GM12878 (cell line): ENCODE results near the gene DRAXIN. TPM values are rescaled to one million over a fixed set of nuclear protein-coding genes. Genes with fewer than 3 reads are reported as not detected.

Source experiments
- ATAC-seq: fragments of 200-7000 bp; cut with Tn5 transposase; 3 replicates; pipeline ENCODE4 v1.9.1; 2020; ENCODE audit warnings: mild to moderate bottlenecking, moderate library complexity
- BruUV-seq: library from RNA; stranded (reverse); fragments of 400-500 nt; replicated peaks from 2 replicates; lab custom pipeline; 2021; lab: Mats Ljungman, UMichigan
- CTCF ChIA-PET: fragments of 300-600 bp; sonication (Branson Sonifier 250); formaldehyde crosslinking; extraction: SDS; loops from one replicate; lab custom pipeline; 2021; ENCODE audit warnings: inconsistent platforms; lab: Yijun Ruan, JAX
- POLR2A ChIA-PET: fragments of 350-600 bp; formaldehyde crosslinking; extraction: SDS; loops from one replicate; lab custom pipeline; 2021; ENCODE audit warnings: inconsistent platforms; lab: Charles Lee
- RAD21 ChIA-PET: fragments of 300-600 bp; sonication (Branson Sonifier 250); formaldehyde crosslinking; loops from one replicate; lab custom pipeline; 2023; ENCODE audit warnings: antibody characterized with exemption; ENCODE audit not compliant: unreplicated experiment; lab: Charles Lee
- SMC1A ChIA-PET: fragments of 300-600 bp; sonication (Branson Sonifier 250); formaldehyde crosslinking; loops from one replicate; lab custom pipeline; 2023; ENCODE audit not compliant: unreplicated experiment, uncharacterized antibody; lab: Charles Lee
- DNase-seq: peaks from one replicate; pipeline ENCODE4 v3.0.0-alpha.2; 2011; ENCODE audit warnings: low read depth, low spot score
- FAIRE-seq: peaks from 3 replicates; lab custom pipeline; 2011; peaks lifted over from hg19 to GRCh38; lab: Jason Lieb, UNC
- H2AFZ ChIP-seq: 2 replicates; pipeline ENCODE4 v1.6.0; 2011; ENCODE audit warnings: low read depth, low read length, control low read depth; ENCODE audit not compliant: control insufficient read depth
- H3K27ac ChIP-seq: 2 replicates; pipeline ENCODE4 v1.5.1; 2011; ENCODE audit warnings: control low read depth; ENCODE audit not compliant: control insufficient read depth, insufficient read depth
- H3K27me3 ChIP-seq, 2 experiments: replicated peaks in 1 of 2; 2 replicates each; pipeline versions ENCODE4 v1.6.0 to v1.6.1; 2011; ENCODE audit warnings: low read length in 1 of 2; ENCODE audit not compliant: control insufficient read depth in 2 of 2, insufficient read depth in 2 of 2
- H3K36me3 ChIP-seq, 2 experiments: 2 replicates each; pipeline ENCODE4 v1.5.1; 2011; ENCODE audit warnings: low read length in 1 of 2; ENCODE audit not compliant: control insufficient read depth in 2 of 2, insufficient read depth in 2 of 2
- H3K4me1 ChIP-seq: 2 replicates; pipeline ENCODE4 v1.6.1; 2011; ENCODE audit warnings: mild to moderate bottlenecking, low read length, moderate library complexity, mixed read lengths; ENCODE audit not compliant: control insufficient read depth, insufficient read depth
- H3K4me2 ChIP-seq: 2 replicates; pipeline ENCODE4 v1.6.0; 2011; ENCODE audit warnings: control low read depth; ENCODE audit not compliant: control insufficient read depth, insufficient read depth
- H3K4me3 ChIP-seq: fragments of 200-600 bp; sonication (generic); 2 replicates; pipeline ENCODE4 v1.5.1; 2016
- H3K79me2 ChIP-seq: 2 replicates; pipeline ENCODE4 v1.6.0; 2011; ENCODE audit warnings: low read length; ENCODE audit not compliant: control insufficient read depth, insufficient read depth
- H3K9ac ChIP-seq: 2 replicates; pipeline ENCODE4 v1.8.0; 2011; ENCODE audit warnings: low read length, control low read depth, mixed read lengths; ENCODE audit not compliant: control insufficient read depth, insufficient read depth
- H3K9me3 ChIP-seq: replicated peaks from 3 replicates; pipeline ENCODE4 v1.5.1; 2011; ENCODE audit warnings: mild to moderate bottlenecking, low read length; ENCODE audit not compliant: control insufficient read depth, insufficient read depth
- H4K20me1 ChIP-seq: 2 replicates; pipeline ENCODE4 v1.6.0; 2011; ENCODE audit not compliant: control insufficient read depth, insufficient read depth
- BHLHE40 ChIP-seq, 2 experiments: fragments of 450-650 bp in 1 of 2; IDR thresholded peaks; 2 replicates each; pipeline ENCODE4 v1.6.1; 2011 to 2017; ENCODE audit warnings: low read depth in 2 of 2, borderline replicate concordance in 1 of 2, improper control_type of control experiment in 1 of 2, low read length in 1 of 2, mild to moderate bottlenecking in 1 of 2
- FOXM1 ChIP-seq: IDR thresholded peaks from 2 replicates; pipeline ENCODE4 v1.6.1; 2012; ENCODE audit warnings: low read depth, mild to moderate bottlenecking, inconsistent platforms, low read length, moderate library complexity
- IKZF2 ChIP-seq, 2 experiments: fragments of 450-650 bp; IDR thresholded peaks; 2 replicates each; pipeline ENCODE4 v1.6.1; 2017; ENCODE audit warnings: mild to moderate bottlenecking in 2 of 2, moderate library complexity in 2 of 2
- NR2F1 ChIP-seq: fragments of 450-650 bp; conservative IDR thresholded peaks from 2 replicates; pipeline ENCODE4 v1.6.1; 2017; ENCODE audit warnings: mild to moderate bottlenecking
- SMARCA5 ChIP-seq: fragments of 450-650 bp; IDR thresholded peaks from 2 replicates; pipeline ENCODE4 v1.6.1; 2017; ENCODE audit warnings: mild to moderate bottlenecking
- YBX1 ChIP-seq: fragments of 450-650 bp; IDR thresholded peaks from 2 replicates; pipeline ENCODE4 v1.6.1; 2016; ENCODE audit warnings: antibody characterized with exemption
- WGBS: methylation state at CpG from one replicate; pipeline ENCODE4 v1.1.6; 2016; ENCODE audit warnings: low lambda C conversion rate; ENCODE audit not compliant: insufficient replicate concordance, insufficient coverage; ENCODE audit errors: missing lambda C conversion rate; 5-methylcytosine and 5-hydroxymethylcytosine counted together
- in situ Hi-C: fragments of 300-500 bp; cut with MboI; formaldehyde crosslinking; loops from 9 replicates; pipeline ENCODE4 v1.14.3; 2018; ENCODE audit warnings: mixed read lengths
- intact Hi-C: fragments of 100-400 bp; cut with micrococcal nuclease; formaldehyde crosslinking; loops from one replicate; pipeline ENCODE4 v1.14.2; 2022; ENCODE audit not compliant: unreplicated experiment
- polyA plus RNA-seq, 11 experiments: library from polyadenylated mRNA; depleted of rRNA in 4 of 11; unstranded in 6 of 11; stranded (reverse) in 5 of 11; fragments of >200 nt; fragmentation: Nextera tagmentation in 4 of 11; fragmentation: Illumina TruSeq in 1 of 11; extraction: Ambion mirVana in 4 of 11; extraction: Trizol in 1 of 11; gene quantifications; 1 replicate in 1 of 11; 2 replicates in 10 of 11; pipeline versions ENCODE4 v1.2.1 to v1.2.3, GENCODE V29; 2011 to 2016; ENCODE audit warnings: inconsistent platforms in 2 of 11, missing spikeins in 2 of 11, low read depth in 1 of 11
- total RNA-seq, 4 experiments: library from RNA; depleted of rRNA in 3 of 4; stranded (reverse); fragments of >200 nt in 3 of 4; fragmentation: Illumina TruSeq in 1 of 4; extraction: Trizol in 1 of 4; gene quantifications; 2 replicates each; pipeline versions ENCODE4 v1.2.1 to v1.2.3, GENCODE V29; 2013 to 2021

Gene DRAXIN
- total and polyA plus RNA-seq, 10 of the 15 experiments (the other 5 are each of a cell fraction or from before 2014, with no cell fraction given): 0.01 to 0.05 (median 0.03) TPM; not detected in 3

- intact Hi-C loops (no loop called here), in situ Hi-C loops (no loop called here)
- Histone ChIP-seq H3K9ac (peak overlapping the region; percentile 75), H3K36me3 (peaks cover 0 to 3% of the 10 kb centered on the region in 2 experiments; a peak in 3 of 4 replicates), H4K20me1 (no peaks in the 10 kb centered on the region), H3K27ac (peak overlapping the region; percentile 63), H3K4me3 (peak overlapping the region; percentile 91), H3K79me2 (peaks cover 2% of the 10 kb centered on the region; the same call in 1 of the 2 replicates), H2AFZ (peak overlapping the region; percentile 79), H3K9me3 (no peaks in the 10 kb centered on the region), H3K4me1 (peaks cover 5% of the 10 kb centered on the region), H3K27me3 (no peaks in the 10 kb centered on the region), H3K4me2 (peak overlapping the region; percentile 92)
- BruUV-seq: TSS peak; percentile 56
- TF ChIP-seq NR2F1 (0 out of 2 replicates have a peak, but pooled peaks have one; percentile 25), FOXM1 (no peak), BHLHE40 (IDR thresholded peaks at IDR 0.05; ENCODE audit: borderline replicate concordance in 1 of 2, low read depth in 2 of 2, low read length in 1 of 2) (peak in 1 of 2 experiments; percentile 68; a peak in 2 of 4 replicates), YBX1 (no peak), IKZF2 (IDR thresholded peaks at IDR 0.05) (0 out of 4 replicates have a peak, but pooled peaks of 1 of the 2 experiments have one; percentile 12), SMARCA5 (no peak)
- RAD21 ChIA-PET: interaction anchor here (0.6 to 3.1 kb wide), 17 partner anchors 8 to 754 kb away, joined by 3 to 28 read pairs (median 4); partner anchors contain the start of genes CLCN6, FBXO2, FBXO44 and MAD2L2
- DNase-seq: no peak
- peak; percentile 72 for FAIRE-seq
- POLR2A ChIA-PET: interaction anchor here (0.6 to 1.9 kb wide), 6 partner anchors 17 to 563 kb away, joined by 3 to 14 read pairs (median 4); partner anchors contain the start of gene MAD2L2
- CTCF ChIA-PET: interaction anchor here (0.5 to 3.6 kb wide), 28 partner anchors 9 to 627 kb away, joined by 3 to 34 read pairs (median 4); partner anchors contain the start of genes AGTRAP, FBXO2, FBXO44 and MAD2L2
- whole genome bisulfite sequencing: 2% methylated on average over 29 of the region's 66 CpGs
- ATAC-seq: peak; percentile 72
- SMC1A ChIA-PET: interaction anchor here (0.8 to 3.1 kb wide), 9 partner anchors 8 to 303 kb away, joined by 3 to 17 read pairs (median 3); partner anchors contain the start of gene AGTRAP
Measured at GRCh38 chr1:11664336-11665065, 27.0 kb upstream of the DRAXIN start.
